Upper lobe of left lung (tissue), 4 donors: Measurements from ENCODE around the gene PCSK2.

Experiments used
- EP300 ChIP-seq, 4 donors: sonication (generic); formaldehyde crosslinking; IDR thresholded peaks; one replicate each; pipeline ENCODE4 v1.5.1; 2017; ENCODE audit warnings: antibody characterized with exemption in 4 of 4, control low read depth in 2 of 4
- POLR2A ChIP-seq, 4 donors: fragments of 450-650 bp; IDR thresholded peaks; one replicate each; pipeline ENCODE4 v1.5.1; 2016 to 2017; ENCODE audit warnings: antibody characterized with exemption in 4 of 4, mild to moderate bottlenecking in 2 of 4
- POLR2AphosphoS5 ChIP-seq, 2 donors: sonication (generic); formaldehyde crosslinking; IDR thresholded peaks; one replicate each; pipeline ENCODE4 v1.5.1; 2017; ENCODE audit warnings: antibody characterized with exemption in 2 of 2
- TF ChIP-seq, protein P1 (sequence below), 6 experiments: fragments of 450-650 bp in 4 of 6; fragments of 200-600 bp in 2 of 6; sonication (generic) in 2 of 6; IDR thresholded peaks; one replicate each; pipeline ENCODE4 v1.5.1; 2016 to 2019; ENCODE audit warnings: antibody characterized with exemption in 6 of 6

DNA sequence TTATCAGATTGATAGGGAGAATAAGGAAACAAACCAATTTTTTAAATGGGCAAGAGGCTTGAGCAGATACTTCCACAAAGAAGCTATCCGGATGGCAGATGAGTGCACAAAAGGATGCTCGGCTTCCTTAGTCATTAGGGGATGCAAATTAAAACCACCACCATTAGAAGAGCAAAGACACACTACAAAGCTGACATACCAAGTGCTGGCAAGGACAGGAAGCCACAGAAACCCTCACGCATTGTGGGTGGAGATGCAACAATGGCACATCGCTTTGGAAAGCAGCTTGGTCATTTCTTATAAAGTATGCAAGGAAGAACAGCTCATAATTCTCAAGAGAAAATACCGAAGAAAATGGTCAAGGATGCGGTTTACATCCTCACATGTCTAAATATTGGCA is 284.6 kb downstream of the PCSK2 start:
- TF ChIP-seq, protein P1, sequence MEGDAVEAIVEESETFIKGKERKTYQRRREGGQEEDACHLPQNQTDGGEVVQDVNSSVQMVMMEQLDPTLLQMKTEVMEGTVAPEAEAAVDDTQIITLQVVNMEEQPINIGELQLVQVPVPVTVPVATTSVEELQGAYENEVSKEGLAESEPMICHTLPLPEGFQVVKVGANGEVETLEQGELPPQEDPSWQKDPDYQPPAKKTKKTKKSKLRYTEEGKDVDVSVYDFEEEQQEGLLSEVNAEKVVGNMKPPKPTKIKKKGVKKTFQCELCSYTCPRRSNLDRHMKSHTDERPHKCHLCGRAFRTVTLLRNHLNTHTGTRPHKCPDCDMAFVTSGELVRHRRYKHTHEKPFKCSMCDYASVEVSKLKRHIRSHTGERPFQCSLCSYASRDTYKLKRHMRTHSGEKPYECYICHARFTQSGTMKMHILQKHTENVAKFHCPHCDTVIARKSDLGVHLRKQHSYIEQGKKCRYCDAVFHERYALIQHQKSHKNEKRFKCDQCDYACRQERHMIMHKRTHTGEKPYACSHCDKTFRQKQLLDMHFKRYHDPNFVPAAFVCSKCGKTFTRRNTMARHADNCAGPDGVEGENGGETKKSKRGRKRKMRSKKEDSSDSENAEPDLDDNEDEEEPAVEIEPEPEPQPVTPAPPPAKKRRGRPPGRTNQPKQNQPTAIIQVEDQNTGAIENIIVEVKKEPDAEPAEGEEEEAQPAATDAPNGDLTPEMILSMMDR (IDR thresholded peaks at IDR 0.05): no peak
- no peak for TF ChIP-seq POLR2AphosphoS5 (IDR thresholded peaks at IDR 0.05)
- TF ChIP-seq EP300 (IDR thresholded peaks at IDR 0.05): no peak
- no peak for TF ChIP-seq POLR2A (IDR thresholded peaks at IDR 0.05)
